Measurements from ENCODE around the gene TBL3.

TBL3 gene

GRCh38 chr16:1929105-1929504 lies 42.7 kb upstream of the TBL3 start:
- DNase-seq: peak; percentile 54
- TF ChIP-seq, protein P1, sequence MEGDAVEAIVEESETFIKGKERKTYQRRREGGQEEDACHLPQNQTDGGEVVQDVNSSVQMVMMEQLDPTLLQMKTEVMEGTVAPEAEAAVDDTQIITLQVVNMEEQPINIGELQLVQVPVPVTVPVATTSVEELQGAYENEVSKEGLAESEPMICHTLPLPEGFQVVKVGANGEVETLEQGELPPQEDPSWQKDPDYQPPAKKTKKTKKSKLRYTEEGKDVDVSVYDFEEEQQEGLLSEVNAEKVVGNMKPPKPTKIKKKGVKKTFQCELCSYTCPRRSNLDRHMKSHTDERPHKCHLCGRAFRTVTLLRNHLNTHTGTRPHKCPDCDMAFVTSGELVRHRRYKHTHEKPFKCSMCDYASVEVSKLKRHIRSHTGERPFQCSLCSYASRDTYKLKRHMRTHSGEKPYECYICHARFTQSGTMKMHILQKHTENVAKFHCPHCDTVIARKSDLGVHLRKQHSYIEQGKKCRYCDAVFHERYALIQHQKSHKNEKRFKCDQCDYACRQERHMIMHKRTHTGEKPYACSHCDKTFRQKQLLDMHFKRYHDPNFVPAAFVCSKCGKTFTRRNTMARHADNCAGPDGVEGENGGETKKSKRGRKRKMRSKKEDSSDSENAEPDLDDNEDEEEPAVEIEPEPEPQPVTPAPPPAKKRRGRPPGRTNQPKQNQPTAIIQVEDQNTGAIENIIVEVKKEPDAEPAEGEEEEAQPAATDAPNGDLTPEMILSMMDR (IDR thresholded peaks at IDR 0.05; ENCODE audit: low read depth, low read length): no peak
- H3K9me3 ChIP-seq (ENCODE audit: severe bottlenecking): no peaks in the 10 kb centered on the region
- H3K4me3 ChIP-seq (ENCODE audit: low read depth, low read length): peak overlapping the region; percentile 48
- no peaks in the 10 kb centered on the region for H3K36me3 ChIP-seq
- H3K27me3 ChIP-seq (ENCODE audit: insufficient read depth, low read depth, severe bottlenecking): no peaks in the 10 kb centered on the region
- H3K27ac ChIP-seq: peak overlapping the region; percentile 49

DNA sequence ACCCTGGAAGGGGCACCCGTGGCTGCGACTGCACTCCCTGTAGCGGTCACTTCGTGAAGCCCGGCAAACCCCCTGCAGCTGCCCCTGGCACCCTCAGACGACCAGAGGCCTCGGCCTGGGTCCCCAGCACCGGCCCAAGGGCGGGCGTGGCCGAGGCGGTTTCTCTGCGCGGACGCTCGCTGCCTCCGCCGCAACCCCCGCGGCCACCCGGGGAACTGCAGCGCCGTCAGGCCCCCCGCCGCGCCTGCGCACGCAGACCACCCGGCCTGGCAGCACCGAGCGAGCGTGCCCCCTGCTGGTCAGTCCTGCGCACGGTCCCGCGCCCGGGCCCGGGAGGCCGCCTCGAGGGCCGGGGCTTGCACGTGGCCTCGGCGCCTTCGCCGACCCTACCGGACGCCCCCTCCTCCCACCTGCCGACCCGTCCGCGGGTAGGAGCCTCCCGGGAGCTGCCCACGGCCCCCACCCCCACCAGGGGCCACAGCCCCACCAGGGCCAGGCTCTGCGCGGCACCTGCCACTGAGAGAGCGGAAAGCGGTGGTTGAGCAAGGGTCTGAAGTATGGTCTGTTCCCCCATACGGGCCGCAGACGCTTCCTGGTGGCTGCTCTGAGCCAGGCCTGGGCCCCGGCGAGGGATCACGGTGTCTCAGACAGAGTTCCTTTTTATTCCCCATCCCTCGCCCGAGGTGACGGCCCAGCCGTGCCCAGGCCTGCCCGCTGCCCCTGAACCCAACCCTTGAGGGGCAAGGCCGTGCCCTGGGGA lies 42.1 kb upstream of the TBL3 start:
- Histone ChIP-seq H3K36me3 (no peaks in the 10 kb centered on the region), H3K9me3 (ENCODE audit: severe bottlenecking) (no peaks in the 10 kb centered on the region), H3K4me3 (ENCODE audit: low read depth, low read length) (peak overlapping the region; percentile 48), H3K27ac (peak overlapping the region; percentile 52), H3K27me3 (ENCODE audit: insufficient read depth, low read depth, severe bottlenecking) (no peaks in the 10 kb centered on the region)
- TF ChIP-seq, protein P1 (IDR thresholded peaks at IDR 0.05; ENCODE audit: low read depth, low read length): peak; percentile 90
- DNase-seq: peak; percentile 86

DNA sequence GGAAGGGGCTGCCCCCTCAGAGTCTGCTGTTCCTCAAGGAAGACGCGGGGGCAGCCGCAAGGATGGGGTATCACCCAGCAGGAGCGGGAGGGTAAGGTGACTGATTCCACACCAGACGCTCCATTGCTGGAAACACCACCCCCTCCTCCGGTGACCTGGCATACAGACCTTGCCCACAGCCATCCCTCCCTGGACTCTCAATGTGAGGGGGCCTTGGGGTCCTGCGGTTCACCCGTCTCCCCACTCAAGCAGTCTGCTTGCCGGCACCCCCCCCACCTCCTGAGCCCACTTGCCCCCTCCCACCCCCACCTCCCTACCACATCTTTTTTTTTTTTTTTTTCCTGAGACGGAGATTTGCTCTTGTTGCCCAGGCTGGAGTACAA lies 41.5 kb upstream of the TBL3 start:
- TF ChIP-seq, protein P1 (IDR thresholded peaks at IDR 0.05; ENCODE audit: low read depth, low read length): no peak
- Histone ChIP-seq H3K27me3 (ENCODE audit: insufficient read depth, low read depth, severe bottlenecking) (no peaks in the 10 kb centered on the region), H3K9me3 (ENCODE audit: severe bottlenecking) (no peaks in the 10 kb centered on the region), H3K27ac (no peak overlapping the region; the same call in 1 of the 2 replicates), H3K4me3 (ENCODE audit: low read depth, low read length) (no peak overlapping the region), H3K36me3 (no peaks in the 10 kb centered on the region)
- no peak for DNase-seq

GRCh38 chr16:1932050-1933028 lies 39.5 kb upstream of the TBL3 start:
- no peaks in the 10 kb centered on the region for H3K9me3 ChIP-seq (ENCODE audit: severe bottlenecking)
- no peaks in the 10 kb centered on the region for H3K27me3 ChIP-seq (ENCODE audit: insufficient read depth, low read depth, severe bottlenecking)
- H3K36me3 ChIP-seq: no peaks in the 10 kb centered on the region
- TF ChIP-seq, protein P1 (IDR thresholded peaks at IDR 0.05; ENCODE audit: low read depth, low read length): peak; percentile 61
- no peak overlapping the region for H3K4me3 ChIP-seq (ENCODE audit: low read depth, low read length)
- H3K27ac ChIP-seq: peak overlapping the region; percentile 14; the same call in 1 of the 2 replicates
- peak; percentile 69 for DNase-seq

DNA sequence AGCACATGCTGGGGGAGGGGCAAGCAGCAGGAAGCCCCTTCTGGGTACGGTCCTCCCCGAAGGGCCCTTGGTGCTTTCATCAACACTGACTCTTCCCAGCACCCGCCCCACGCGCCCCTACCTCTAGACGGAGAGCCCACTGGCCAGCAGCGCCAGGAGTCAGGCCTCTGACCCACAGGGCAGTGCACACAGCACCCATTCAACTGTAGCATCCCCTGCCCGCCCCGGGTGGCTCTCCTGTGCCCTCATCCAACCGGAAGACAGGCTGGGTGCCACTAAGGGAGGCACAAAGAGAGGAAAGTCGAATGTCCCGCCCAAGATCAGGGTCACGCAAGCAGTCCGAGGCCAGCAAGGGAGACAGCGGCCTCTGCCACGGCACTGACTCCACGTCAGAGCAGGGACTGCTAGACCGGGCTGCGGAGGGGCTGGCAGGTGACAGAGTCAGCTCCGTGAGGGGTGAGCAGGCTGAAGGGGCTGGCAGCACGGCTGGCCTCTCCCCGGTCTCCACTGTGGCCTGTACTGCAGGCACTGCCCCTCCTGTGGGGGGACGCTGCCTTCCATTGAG lies 38.7 kb upstream of the TBL3 start:
- Histone ChIP-seq H3K9me3 (ENCODE audit: severe bottlenecking) (no peaks in the 10 kb centered on the region), H3K4me3 (ENCODE audit: low read depth, low read length) (no peak overlapping the region), H3K27me3 (ENCODE audit: insufficient read depth, low read depth, severe bottlenecking) (no peaks in the 10 kb centered on the region), H3K36me3 (peaks cover 2% of the 10 kb centered on the region), H3K27ac (no peak overlapping the region)
- TF ChIP-seq, protein P1 (IDR thresholded peaks at IDR 0.05; ENCODE audit: low read depth, low read length): no peak
- DNase-seq: no peak
